Gastroesophageal sphincter (tissue), 3 donors: ENCODE results near the gene SEMA3C.

Source experiments
- EP300 ChIP-seq: sonication (generic); formaldehyde crosslinking; IDR thresholded peaks from one replicate; pipeline ENCODE4 v1.6.1; 2017; ENCODE audit warnings: antibody characterized with exemption, mild to moderate bottlenecking
- POLR2A ChIP-seq, 2 donors: fragments of 450-650 bp; IDR thresholded peaks; one replicate each; pipeline ENCODE4 v1.6.1; 2017; ENCODE audit warnings: antibody characterized with exemption in 2 of 2, mild to moderate bottlenecking in 2 of 2, moderate library complexity in 1 of 2
- POLR2AphosphoS5 ChIP-seq: sonication (generic); formaldehyde crosslinking; IDR thresholded peaks from one replicate; pipeline ENCODE4 v1.6.1; 2017; ENCODE audit warnings: antibody characterized with exemption
- TF ChIP-seq, protein P1 (sequence below), 4 experiments: fragments of 200-600 bp in 2 of 4; fragments of 450-650 bp in 2 of 4; sonication (generic) in 1 of 4; IDR thresholded peaks; one replicate each; pipeline ENCODE4 v1.5.1; 2017 to 2019; ENCODE audit warnings: antibody characterized with exemption in 4 of 4, mild to moderate bottlenecking in 2 of 4, moderate library complexity in 2 of 4

- TF ChIP-seq, protein P1, sequence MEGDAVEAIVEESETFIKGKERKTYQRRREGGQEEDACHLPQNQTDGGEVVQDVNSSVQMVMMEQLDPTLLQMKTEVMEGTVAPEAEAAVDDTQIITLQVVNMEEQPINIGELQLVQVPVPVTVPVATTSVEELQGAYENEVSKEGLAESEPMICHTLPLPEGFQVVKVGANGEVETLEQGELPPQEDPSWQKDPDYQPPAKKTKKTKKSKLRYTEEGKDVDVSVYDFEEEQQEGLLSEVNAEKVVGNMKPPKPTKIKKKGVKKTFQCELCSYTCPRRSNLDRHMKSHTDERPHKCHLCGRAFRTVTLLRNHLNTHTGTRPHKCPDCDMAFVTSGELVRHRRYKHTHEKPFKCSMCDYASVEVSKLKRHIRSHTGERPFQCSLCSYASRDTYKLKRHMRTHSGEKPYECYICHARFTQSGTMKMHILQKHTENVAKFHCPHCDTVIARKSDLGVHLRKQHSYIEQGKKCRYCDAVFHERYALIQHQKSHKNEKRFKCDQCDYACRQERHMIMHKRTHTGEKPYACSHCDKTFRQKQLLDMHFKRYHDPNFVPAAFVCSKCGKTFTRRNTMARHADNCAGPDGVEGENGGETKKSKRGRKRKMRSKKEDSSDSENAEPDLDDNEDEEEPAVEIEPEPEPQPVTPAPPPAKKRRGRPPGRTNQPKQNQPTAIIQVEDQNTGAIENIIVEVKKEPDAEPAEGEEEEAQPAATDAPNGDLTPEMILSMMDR (IDR thresholded peaks at IDR 0.05), result no peak
- TF ChIP-seq POLR2AphosphoS5 (no peak), POLR2A (IDR thresholded peaks at IDR 0.05) (no peak), EP300 (no peak)
These were observed 111.5 kb downstream of the SEMA3C start for GRCh38 chr7:80807166-80807900.
